GM12874 (cell line): ENCODE measurements around the gene PRSS50.

ENCODE experiments used
- TF ChIP-seq, protein P1 (sequence below): IDR thresholded peaks from 2 replicates; pipeline ENCODE4 v1.5.1; 2011; ENCODE audit warnings: low read depth, mild to moderate bottlenecking, control low read depth, low read length, moderate library complexity; ENCODE audit not compliant: insufficient read depth

The PRSS50 gene

DNA sequence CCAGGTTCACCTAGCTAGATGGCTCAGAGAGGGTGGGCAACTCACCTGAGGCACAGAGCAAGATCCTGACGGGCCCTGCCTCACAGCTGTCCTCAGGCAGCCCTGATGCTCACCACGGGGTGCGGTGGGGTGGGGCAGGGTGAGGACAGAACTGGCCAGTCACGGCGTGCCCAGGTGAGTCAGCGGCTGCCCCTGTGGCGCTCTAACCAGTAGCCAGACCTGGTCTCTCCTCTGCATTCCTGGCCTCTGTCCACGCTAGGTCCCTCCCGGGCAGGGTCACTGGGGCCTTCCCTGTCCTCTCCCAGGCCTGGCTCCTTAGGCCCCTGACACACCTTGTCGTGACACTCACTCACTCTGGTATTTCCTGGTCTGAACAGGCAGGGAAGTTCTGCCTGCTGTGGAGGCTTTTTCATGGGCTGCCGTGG is 25.1 kb downstream of the PRSS50 start:
- TF ChIP-seq, protein P1, sequence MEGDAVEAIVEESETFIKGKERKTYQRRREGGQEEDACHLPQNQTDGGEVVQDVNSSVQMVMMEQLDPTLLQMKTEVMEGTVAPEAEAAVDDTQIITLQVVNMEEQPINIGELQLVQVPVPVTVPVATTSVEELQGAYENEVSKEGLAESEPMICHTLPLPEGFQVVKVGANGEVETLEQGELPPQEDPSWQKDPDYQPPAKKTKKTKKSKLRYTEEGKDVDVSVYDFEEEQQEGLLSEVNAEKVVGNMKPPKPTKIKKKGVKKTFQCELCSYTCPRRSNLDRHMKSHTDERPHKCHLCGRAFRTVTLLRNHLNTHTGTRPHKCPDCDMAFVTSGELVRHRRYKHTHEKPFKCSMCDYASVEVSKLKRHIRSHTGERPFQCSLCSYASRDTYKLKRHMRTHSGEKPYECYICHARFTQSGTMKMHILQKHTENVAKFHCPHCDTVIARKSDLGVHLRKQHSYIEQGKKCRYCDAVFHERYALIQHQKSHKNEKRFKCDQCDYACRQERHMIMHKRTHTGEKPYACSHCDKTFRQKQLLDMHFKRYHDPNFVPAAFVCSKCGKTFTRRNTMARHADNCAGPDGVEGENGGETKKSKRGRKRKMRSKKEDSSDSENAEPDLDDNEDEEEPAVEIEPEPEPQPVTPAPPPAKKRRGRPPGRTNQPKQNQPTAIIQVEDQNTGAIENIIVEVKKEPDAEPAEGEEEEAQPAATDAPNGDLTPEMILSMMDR: no peak

DNA sequence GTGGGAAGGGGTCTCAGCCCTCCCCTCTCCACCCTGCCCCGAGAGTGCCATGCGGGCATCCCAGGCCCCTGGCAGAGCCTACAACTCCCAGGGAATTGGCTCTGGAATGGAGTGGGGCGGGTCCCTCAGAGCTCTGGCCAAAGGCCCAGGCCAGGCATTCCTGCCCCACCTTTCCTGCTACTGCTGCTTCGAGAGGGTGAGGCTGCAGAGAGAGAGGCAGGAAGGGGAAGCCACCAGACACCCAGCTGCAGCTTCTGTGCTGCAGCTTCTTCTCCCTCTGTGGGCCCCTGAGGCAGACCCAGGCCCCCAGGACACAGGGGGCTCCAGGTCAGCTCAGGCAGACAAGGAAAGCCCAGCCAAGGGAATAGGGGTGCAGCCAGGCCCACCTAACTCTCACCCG is 26.9 kb downstream of the PRSS50 start:
- TF ChIP-seq, protein P1: no peak

DNA sequence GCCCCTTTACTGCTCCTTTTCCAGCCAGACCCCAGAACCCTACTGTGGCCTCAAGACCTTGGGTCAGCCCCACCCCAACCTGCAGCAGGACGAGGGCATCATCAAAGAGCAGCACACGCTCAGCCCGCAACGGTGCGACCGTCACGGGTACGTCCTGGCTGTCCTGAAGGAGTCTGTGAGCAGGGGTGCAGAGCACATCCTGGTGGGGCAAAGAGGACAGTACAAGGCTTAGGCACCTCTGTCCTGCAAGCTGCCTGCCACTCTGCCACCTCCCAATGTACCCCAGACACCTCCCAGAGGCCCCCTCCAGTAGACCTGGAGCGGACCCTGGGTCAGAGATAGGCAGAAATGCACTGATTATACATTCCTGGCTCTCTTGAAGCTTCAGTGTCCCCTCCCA is 32.2 kb downstream of the PRSS50 start:
- TF ChIP-seq, protein P1: no peak

DNA sequence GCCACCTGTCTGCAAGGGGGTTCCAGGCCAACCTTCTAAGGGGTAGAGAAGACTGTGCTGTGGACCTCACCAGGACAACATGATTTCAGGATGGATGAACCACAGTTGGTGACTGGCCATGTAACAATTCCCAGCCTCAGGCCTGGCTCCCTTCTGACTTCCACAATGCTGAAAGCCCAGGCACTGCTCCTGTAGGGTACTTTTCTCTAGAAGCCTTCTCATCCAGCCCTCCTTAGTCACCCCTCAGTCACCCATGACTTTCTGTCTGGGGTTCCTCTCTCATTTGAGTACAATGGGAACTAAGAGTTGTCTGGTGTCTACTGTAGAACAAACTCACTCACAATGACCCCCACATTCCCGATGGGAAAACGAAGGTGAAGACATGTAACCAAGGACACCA is 32.8 kb downstream of the PRSS50 start:
- TF ChIP-seq, protein P1: no peak

DNA sequence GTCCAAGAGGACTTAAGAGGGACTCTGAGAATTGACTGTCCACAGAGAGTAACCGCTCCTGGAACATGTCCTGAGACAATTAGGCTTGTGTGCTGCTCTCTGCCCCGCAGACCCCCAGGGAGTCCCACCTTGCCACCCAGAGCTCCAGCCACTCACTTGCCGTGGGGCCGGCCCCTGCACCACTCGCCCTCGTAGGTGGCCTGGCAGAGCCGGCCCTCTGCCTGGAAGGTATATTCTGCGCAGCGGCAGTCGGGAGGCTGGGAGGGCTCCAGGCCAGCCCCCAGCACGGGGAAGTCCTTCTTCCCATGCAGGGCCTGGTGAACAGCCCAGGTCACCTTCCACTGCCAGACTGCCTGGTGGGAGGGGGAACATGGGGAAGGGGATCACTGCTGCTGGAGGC is 34.7 kb downstream of the PRSS50 start:
- TF ChIP-seq, protein P1: no peak

DNA sequence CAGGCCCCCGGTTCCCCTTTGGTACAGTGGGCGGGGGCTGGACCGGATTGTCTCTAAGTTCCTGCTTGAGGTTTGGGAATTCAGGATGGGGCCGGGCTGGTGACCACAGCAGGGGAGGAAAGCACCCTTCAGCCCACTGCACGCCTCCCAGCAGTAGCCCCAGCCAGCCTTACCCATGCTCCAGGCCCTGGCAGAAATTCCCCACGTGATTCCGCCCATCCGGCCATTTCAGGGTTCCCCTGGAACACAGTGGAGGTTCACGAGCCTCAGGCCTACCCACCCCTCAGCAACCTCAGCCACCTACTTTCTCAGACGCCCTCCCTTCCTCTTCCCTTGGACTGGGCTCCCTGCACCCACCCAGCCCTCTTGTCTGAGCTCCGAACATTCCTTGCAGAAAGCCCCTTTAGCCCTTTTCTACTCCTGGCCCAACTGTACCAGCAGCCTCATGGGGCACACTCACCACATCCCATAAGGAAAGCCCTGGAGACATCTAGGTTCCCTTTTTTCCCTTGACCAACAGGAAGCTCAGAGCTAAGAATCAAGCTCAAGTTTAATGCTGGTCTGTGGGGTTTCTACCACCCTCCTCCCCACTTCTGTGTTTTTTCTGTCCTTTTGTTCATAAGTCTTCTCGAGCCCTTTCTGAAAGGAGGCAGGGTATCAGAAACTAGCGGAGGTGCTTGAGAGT is 35.7 kb downstream of the PRSS50 start:
- TF ChIP-seq, protein P1: no peak

DNA sequence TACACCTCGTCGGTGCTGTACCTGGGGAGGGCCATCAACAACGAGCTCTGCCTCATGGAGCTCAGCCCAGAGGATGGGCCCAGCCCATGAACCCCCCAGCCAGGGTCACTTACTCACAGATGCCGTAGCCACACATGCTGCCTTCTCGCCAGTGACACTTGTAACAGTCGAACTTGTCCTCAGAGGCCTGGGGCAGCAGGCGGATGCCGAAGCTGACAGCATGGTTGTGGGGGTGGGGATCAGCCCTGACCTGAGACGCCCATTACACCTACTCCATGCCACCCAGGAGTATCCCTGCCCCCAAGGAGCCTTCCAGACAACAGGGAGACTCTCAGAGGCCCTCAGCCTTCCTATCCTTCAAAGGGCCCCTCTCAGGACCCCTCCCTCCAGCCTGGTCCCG is 36.3 kb downstream of the PRSS50 start:
- TF ChIP-seq, protein P1: no peak
